Spleen (tissue), 7 donors: ENCODE data around the gene GLIS1.

Experiments used
- CTCF ChIP-seq, 11 experiments: fragments of 200-600 bp in 7 of 11; fragments of 450-650 bp in 4 of 11; sonication (generic) in 4 of 11; IDR thresholded peaks in 8 of 11; conservative IDR thresholded peaks in 3 of 11; 1 replicate in 7 of 11; 2 replicates in 4 of 11; pipeline versions ENCODE4 v1.4.0 to v1.8.0; 2016 to 2021; ENCODE audit warnings: antibody characterized with exemption in 11 of 11, inconsistent platforms in 4 of 11, mild to moderate bottlenecking in 1 of 11
- POLR2A ChIP-seq, 3 donors: fragments of 450-650 bp; IDR thresholded peaks; one replicate each; pipeline ENCODE4 v1.5.1; 2017; ENCODE audit warnings: antibody characterized with exemption in 3 of 3, mild to moderate bottlenecking in 1 of 3
- donor health status: DM: no; HTN: no; CAD: no; lungs with moderate emphysema.
- donor health status: DM: no; HTN: no; CAD: no.
- donor health status: DM: no; HTN: no; CAD: no.

- TF ChIP-seq POLR2A (IDR thresholded peaks at IDR 0.05), result no peak
- no peak for TF ChIP-seq CTCF (IDR thresholded peaks at IDR 0.05 in 8 of 11, conservative IDR thresholded peaks at IDR 0.05 in 3 of 11)
These were observed 270.6 kb downstream of the GLIS1 start for GRCh38 chr1:53468374-53468773.
